Measurements from ENCODE around the gene STXBP1.
"Not testable (repeated sequence)": the region's sequence is repeated elsewhere in the genome, so short reads cannot be mapped to it uniquely, and the experiment has no call there.

Gene STXBP1

DNA sequence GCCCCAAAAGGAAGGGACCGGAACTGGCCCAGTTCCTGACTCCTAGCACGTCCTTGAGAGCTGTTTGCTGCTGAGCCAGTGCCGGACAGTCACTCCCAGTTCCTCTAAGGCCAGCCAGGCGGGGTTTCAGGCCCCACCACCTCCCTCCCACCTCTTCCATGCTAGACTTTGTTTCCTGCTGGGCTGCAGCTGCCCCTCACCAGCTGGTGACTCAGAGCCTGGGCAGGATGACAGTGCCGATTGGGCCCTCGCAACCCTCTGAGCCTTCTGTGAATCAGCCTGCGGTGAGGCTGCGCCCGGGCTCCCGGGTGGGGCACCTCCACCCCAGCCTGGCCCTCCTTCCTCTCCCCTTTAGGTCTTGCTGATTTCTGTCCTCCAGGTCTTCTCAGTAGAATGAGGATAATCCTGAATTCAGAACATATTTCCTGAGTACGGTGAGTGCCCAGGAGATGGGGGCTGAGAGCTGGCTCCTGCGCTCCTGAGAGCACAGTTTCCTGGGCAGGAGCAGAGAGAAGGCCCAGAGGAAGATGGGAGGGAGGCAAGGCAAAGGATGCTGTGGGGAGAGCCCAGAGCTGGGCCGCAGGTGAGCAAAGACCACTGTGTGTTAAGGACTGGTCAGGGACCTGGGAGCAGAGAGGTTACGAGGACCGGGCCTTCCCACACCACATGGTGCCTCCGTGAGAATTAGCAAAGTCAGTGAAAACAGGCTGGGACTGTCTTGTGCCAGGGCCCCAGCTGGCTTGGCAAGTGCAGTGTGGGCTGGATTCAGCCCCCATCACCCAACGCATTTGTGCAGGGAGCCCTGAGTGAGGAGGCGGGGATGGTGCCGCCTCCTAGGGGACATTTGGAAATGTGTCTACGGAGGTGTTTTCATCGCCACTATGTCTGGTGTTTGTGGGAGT lies 32.9 kb upstream of the STXBP1 start:
- no peak for FAIRE-seq

GRCh38 chr9:127580366-127580765 lies 31.7 kb upstream of the STXBP1 start:
- FAIRE-seq, result no peak

- FAIRE-seq, result no peak
Measured at GRCh38 chr9:127580879-127581475, 31.1 kb upstream of the STXBP1 start.

DNA sequence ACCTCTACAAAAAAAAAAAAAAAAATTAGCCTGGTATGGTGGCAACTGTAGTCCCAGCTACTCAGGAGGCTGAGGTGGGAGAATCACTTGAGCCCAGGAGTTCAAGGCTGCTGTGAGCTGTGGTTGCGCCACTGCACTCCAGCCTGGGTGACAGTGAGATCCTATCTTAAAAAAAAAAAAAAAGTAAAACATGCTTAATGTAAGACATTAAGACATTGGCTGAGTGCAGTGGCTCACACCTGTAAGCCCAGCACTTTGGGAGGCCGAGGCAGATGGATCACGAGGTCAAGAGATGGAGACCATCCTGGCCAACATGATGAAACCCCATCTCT lies 27.6 kb upstream of the STXBP1 start:
- FAIRE-seq, result not testable (repeated sequence)

DNA sequence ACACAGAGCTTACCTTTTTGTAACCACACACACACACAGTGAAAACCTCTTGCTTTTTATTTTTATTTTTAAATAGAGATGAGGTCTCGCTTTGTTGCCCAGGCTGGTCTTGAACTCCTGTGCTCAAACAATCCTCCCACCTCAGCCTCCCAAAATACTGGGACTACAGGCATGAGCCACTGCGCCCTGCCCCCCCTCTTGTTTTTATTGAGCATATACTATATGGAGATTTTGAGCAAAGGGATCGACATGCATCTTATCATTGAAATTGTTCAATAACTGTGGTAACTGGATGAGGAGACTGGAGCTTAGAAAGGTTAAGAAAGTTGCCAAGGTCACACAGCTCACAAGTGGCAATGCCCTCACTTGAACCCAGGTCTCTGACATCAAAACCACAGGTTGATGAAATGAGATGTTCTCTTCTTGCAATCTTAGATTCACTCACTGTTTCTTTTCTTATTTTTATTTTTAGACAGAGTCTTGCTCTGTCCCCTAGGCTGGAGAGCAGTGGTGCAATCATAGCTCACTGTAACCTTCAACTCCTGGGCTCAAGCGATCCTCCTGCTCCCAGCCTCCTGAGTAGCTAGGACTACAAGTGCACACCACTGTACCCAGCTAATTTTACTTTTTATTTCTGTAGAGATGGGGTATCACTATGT lies 26.8 kb upstream of the STXBP1 start:
- FAIRE-seq, result no peak

DNA sequence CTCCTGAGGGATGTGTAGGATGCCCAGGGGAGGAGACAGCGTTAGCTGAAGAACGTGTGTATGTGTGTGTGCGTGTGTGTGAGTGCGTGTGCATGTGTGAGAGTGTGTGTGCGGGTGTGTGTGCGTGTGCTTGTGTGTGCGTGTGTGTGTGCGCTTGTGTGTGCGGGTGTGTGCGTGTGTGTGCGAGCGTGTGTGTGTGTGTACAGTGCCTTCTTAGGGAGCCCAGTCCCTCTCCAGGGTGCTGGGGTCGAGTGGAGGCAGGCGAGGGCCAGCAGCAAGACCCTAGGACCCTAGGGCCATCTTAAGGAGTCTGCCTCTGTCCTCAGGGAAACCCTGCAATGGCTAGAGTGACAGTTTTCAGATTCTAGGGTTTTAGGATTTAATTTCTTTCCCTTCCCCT lies 26.0 kb upstream of the STXBP1 start:
- no peak for FAIRE-seq

DNA sequence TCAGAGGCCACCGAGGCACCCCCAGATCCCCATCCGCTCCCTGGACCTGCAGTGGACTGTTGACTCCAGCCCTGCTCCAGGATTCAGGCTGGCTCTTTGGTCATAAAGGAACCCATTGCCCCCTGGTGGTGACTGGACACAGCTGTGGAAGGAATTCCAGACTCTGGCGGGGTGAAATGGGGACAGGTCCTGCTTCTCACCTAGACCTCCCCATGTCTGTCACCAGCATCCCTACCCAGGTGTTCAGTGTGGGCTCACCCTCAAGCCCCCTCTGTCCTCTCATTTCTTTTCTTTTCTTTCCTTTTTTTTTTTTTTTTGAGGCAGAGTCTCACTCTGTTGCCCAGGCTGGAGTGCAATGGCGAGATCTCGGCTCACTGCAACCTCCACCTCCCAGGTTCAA lies 25.5 kb upstream of the STXBP1 start:
- no peak for FAIRE-seq

DNA sequence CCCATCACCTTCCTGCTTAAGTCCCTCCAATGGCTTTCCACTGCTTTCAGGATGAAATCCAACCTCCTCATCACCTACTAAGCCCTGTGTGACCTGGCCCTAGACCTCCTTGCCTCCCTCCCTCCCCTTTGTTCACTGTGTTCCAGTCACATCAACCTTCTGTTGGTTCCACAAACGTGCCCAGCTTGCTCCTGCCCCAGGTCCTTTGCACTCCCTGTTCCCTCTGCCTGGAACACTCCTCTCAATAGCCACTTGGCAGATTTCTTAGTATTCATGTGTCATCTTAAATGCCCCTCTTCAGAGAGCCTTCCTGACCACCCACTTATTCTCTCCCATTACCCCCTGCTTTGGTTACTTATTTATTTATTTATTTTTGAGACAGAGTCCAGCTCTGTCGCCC lies 24.1 kb upstream of the STXBP1 start:
- FAIRE-seq, result no peak

DNA sequence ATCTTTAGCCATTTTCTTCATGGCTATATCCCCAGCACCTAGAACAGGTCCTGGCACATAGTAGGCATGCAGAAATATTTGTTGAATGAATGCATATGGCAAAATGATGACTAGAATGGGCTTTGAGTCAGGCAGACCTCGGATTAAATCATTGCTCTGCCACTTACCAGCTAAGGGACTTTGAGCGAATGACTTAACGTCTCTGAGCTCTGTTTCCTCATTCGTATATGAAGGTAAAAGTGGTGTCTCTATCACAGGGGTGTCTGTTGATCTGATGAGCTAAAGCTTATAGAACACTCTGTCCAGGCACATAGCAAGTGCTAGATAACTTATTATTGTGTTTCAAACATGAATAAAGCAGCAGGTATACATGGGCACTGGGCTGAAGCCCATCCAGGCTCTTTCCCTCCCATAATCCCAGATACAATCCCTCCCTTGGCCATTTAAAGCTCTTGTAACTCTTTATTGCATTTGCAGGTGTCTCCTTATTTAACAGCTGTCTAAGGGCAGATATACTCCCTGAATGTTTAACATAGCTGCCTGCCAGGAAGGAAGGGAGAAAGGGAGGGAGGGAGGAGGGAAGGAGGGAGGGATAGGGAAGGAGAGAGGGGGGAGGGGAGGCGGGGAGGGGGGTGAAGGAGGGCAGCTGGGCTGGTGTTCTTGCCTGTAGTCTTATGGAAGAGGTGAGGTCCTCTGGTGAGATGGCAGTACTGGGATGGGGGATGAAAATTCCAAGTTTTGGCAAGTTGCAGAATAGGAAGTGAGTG lies 23.2 kb upstream of the STXBP1 start:
- FAIRE-seq, result no peak

DNA sequence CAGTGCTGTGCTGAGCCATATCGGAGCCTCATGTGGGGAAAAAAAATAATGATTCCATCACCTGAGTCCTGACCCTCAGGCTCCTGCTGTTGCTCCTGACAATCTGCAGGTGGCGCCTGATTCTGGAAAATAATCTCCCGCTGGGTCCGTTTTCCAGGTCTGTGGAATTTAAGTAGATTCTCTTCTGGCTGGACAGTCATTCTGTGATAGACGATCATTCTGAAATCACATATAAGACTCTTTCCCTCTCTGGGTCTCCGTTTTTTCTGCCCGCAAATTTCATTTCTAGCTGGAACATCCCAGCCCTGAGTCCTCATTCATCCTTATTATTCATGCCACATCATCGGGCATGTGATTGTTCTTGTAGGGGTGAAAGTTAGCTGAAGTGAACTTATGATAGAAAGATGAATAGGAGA lies 22.1 kb upstream of the STXBP1 start:
- FAIRE-seq, result peak; percentile 69

- FAIRE-seq, result no peak
Measured at GRCh38 chr9:127595611-127596010, 16.5 kb upstream of the STXBP1 start.

GRCh38 chr9:127598839-127599549 lies 13.1 kb upstream of the STXBP1 start:
- no peak for FAIRE-seq

GRCh38 chr9:127599550-127599891 lies 12.6 kb upstream of the STXBP1 start:
- no peak for FAIRE-seq

DNA sequence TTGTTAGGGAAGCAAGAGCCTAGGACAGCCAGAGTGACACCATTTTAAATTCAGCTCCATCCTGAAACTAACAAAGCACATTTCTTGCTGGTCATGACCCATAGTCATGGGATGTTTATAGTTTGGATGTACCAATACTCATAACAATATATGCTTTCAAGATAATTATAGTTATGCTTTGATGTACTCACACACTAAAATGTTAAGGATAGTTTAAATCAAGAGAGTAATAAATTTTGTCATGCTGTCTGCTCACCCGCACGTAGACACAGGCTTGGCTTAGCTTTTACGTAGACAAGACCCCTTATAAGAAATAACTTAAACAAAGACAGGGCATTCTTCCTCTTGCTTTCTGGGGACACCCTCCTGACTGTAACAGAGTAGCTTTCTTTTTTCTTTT lies 8.9 kb upstream of the STXBP1 start:
- no peak for FAIRE-seq

GRCh38 chr9:127606043-127606442 lies 6.0 kb upstream of the STXBP1 start:
- FAIRE-seq, result no peak

DNA sequence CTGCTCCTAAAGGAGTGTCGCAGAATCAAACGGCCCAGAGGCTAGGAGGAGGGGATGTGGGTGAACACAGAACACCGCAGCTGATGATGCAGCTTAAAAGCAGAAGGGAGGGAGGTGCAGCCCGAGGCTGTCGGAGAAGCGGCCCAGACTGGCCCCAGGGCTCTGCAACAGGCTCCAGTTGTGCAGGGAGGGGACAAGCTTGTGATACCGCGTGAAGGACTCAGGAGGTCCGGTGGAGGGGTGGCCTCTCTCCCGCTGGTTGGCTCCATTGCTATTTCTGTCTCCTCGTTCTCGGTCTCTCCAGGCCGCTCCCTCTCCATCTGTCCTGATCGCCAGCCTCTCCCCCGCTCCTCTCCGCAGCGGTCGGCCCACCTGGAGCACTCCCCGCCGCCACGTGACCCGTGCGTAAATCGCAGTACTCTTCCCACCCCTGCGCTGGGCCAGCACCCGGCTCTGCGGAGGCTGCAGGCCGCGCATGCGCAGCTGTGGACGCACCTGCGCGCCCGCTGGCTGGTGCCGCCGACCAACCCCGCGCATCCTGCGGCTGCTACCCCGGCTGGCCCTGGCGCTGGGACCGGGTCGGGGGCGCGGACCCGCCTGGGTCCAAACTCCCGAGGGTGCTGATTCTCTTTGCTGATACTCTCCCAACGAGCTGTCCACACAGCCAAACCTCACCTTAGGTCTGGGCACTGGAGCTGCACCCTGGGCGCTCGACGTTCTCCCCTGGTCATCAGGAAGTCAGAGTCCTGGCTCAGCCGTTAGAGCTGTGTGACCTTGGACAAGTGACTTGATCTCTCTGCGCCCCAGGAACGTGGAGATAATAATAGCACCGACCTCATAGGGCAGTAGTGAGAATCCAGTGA lies 3.7 kb upstream of the STXBP1 start:
- no peak for FAIRE-seq

GRCh38 chr9:127611603-127611898 lies 526 bp upstream of the STXBP1 start:
- FAIRE-seq, result no peak

GRCh38 chr9:127612939-127613582 lies 984 bp downstream of the STXBP1 start:
- FAIRE-seq, result no peak

- no peak for FAIRE-seq
Measured at GRCh38 chr9:127613583-127613954, 1.5 kb downstream of the STXBP1 start.

GRCh38 chr9:127614961-127615360 lies 2.9 kb downstream of the STXBP1 start:
- no peak for FAIRE-seq

- FAIRE-seq, result not testable (repeated sequence)
Measured at GRCh38 chr9:127621339-127621970, 9.4 kb downstream of the STXBP1 start.
